Measurements from ENCODE around the gene RNF144B. TPM values are rescaled to one million over a fixed set of nuclear protein-coding genes. Genes with fewer than 3 reads are reported as not detected.

The RNF144B gene
- total RNA-seq, 1 donor from 2014 or later, result 10.2 TPM

DNA sequence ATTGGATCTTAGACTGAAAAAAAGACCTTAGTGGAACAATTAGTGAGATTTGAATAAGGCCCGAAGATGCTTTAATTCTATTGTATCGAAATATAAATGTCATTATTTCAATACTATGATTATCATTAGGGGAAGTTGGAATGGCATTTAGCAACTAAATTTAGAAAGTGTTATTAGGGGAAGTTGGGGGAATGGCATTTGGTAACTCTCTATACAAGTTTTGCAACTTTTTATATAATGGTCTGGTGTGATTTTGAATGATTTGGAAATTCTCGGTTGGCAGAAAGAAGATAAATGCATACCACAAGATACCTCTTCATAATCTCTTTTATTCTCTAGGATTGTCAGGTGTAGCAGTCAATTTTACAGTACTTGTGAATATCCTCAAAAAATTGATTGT is 49.2 kb downstream of the RNF144B start:
- peaks cover 2% of the 10 kb centered on the region for H3K36me3 Mint-ChIP-seq (ENCODE audit: low read depth)
- H3K4me3 Mint-ChIP-seq (ENCODE audit: unreplicated experiment), result no peak overlapping the region
- no peak for DNase-seq (ENCODE audit: low spot score)
- TF ChIP-seq CTCF (IDR thresholded peaks at IDR 0.05), result no peak
- no peaks in the 10 kb centered on the region for H3K27me3 Mint-ChIP-seq (ENCODE audit: low read depth)
- no peaks in the 10 kb centered on the region for H3K9me3 Mint-ChIP-seq (ENCODE audit: low read depth)
- no peak overlapping the region for H3K27ac Mint-ChIP-seq (ENCODE audit: unreplicated experiment)
- peaks cover 36% of the 10 kb centered on the region for H3K4me1 Mint-ChIP-seq (ENCODE audit: low read depth)

DNA sequence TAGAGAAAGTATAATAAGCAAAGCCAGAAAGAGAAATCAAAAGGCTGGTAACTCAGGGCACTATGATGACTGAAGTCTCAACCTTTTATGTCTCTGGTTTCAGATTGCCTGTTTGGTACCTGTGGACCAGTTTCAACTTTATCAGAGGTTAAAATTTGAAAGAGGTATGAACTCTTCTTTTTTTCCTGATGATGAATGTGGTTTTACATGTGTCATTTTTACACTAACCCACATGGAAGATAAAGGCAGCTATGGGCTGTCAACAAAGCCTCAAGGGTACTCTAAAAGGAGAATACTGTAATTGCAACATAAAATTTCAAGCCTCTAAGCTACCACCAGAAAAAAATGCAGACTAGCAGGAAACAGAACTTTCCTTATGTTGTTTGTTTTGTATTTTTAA is 52.4 kb downstream of the RNF144B start:
- no peak for TF ChIP-seq CTCF (IDR thresholded peaks at IDR 0.05)

GRCh38 chr6:18441251-18441979 is 54.3 kb downstream of the RNF144B start:
- Mint-ChIP-seq H3K36me3 (ENCODE audit: low read depth) (peaks cover 2% of the 10 kb centered on the region), H3K9me3 (ENCODE audit: low read depth) (no peaks in the 10 kb centered on the region), H3K27ac (ENCODE audit: unreplicated experiment) (no peak overlapping the region), H3K4me1 (ENCODE audit: low read depth) (peaks cover 4% of the 10 kb centered on the region), H3K4me3 (ENCODE audit: unreplicated experiment) (no peak overlapping the region), H3K27me3 (ENCODE audit: low read depth) (no peaks in the 10 kb centered on the region)
- no peak for TF ChIP-seq CTCF (IDR thresholded peaks at IDR 0.05)
- no peak for DNase-seq (ENCODE audit: low spot score)

More for the DNA sequence above, 52.4 kb downstream of the RNF144B start:
- no peaks in the 10 kb centered on the region for H3K9me3 Mint-ChIP-seq (ENCODE audit: low read depth)
- no peak for DNase-seq (ENCODE audit: low spot score)
- H3K27me3 Mint-ChIP-seq (ENCODE audit: low read depth), result no peaks in the 10 kb centered on the region
- peaks cover 2% of the 10 kb centered on the region for H3K36me3 Mint-ChIP-seq (ENCODE audit: low read depth)
- no peak overlapping the region for H3K27ac Mint-ChIP-seq (ENCODE audit: unreplicated experiment)
- peaks cover 8% of the 10 kb centered on the region for H3K4me1 Mint-ChIP-seq (ENCODE audit: low read depth)
- no peak overlapping the region for H3K4me3 Mint-ChIP-seq (ENCODE audit: unreplicated experiment)

- Mint-ChIP-seq H3K27ac (ENCODE audit: unreplicated experiment) (no peak overlapping the region), H3K9me3 (ENCODE audit: low read depth) (no peaks in the 10 kb centered on the region), H3K27me3 (ENCODE audit: low read depth) (no peaks in the 10 kb centered on the region), H3K4me3 (ENCODE audit: unreplicated experiment) (no peak overlapping the region), H3K4me1 (ENCODE audit: low read depth) (peaks cover 4% of the 10 kb centered on the region), H3K36me3 (ENCODE audit: low read depth) (peaks cover 2% of the 10 kb centered on the region)
- no peak for TF ChIP-seq CTCF (IDR thresholded peaks at IDR 0.05)
- DNase-seq (ENCODE audit: low spot score), result no peak
Observed at GRCh38 chr6:18444111-18444510, 57.0 kb downstream of the RNF144B start.

GRCh38 chr6:18445228-18445627 is 58.1 kb downstream of the RNF144B start:
- no peaks in the 10 kb centered on the region for H3K9me3 Mint-ChIP-seq (ENCODE audit: low read depth)
- peaks cover 2% of the 10 kb centered on the region for H3K36me3 Mint-ChIP-seq (ENCODE audit: low read depth)
- H3K4me1 Mint-ChIP-seq (ENCODE audit: low read depth), result peaks cover 4% of the 10 kb centered on the region
- no peak overlapping the region for H3K4me3 Mint-ChIP-seq (ENCODE audit: unreplicated experiment)
- DNase-seq (ENCODE audit: low spot score), result no peak
- TF ChIP-seq CTCF (IDR thresholded peaks at IDR 0.05), result no peak
- no peaks in the 10 kb centered on the region for H3K27me3 Mint-ChIP-seq (ENCODE audit: low read depth)
- no peak overlapping the region for H3K27ac Mint-ChIP-seq (ENCODE audit: unreplicated experiment)

All from chondrocyte (in vitro differentiated cells).